HepG2 (cell line): ENCODE results near the gene UQCRC2. TPM values are rescaled to one million over a fixed set of nuclear protein-coding genes. Genes with fewer than 3 reads are reported as not detected.
A peak's percentile ranks its signal among the peaks of the same experiment; 100 is the strongest.

Experiments
- ATF7 ChIP-seq, 2 experiments: fragments of 450-650 bp in 1 of 2; sonication (generic) in 1 of 2; formaldehyde crosslinking in 1 of 2; IDR thresholded peaks; 2 replicates each; pipeline versions ENCODE4 v1.4.0 to v1.6.1; 2016 to 2020; ENCODE audit warnings: antibody characterized with exemption in 1 of 2, mild to moderate bottlenecking in 1 of 2, missing genetic modification reagents in 1 of 2
- CEBPB ChIP-seq: IDR thresholded peaks from 2 replicates; pipeline ENCODE4 v1.6.1; 2011; ENCODE audit warnings: low read depth, low read length, improper control_type of control experiment, borderline replicate concordance
- DNMT3B ChIP-seq: conservative IDR thresholded peaks from 2 replicates; pipeline ENCODE4 v1.6.1; 2016; ENCODE audit warnings: missing biosample characterization, control low read depth
- FIP1L1 ChIP-seq: fragments of 200-400 bp; formaldehyde crosslinking; IDR thresholded peaks from 2 replicates; pipeline ENCODE4 v1.6.1; 2018; ENCODE audit warnings: low read depth, mild to moderate bottlenecking, low read length, moderate library complexity, borderline replicate concordance; ENCODE audit not compliant: insufficient read depth
- HIC2 ChIP-seq: sonication (generic); formaldehyde crosslinking; IDR thresholded peaks from 2 replicates; pipeline ENCODE4 v1.9.0; 2022; ENCODE audit warnings: low read depth, missing genetic modification reagents
- KDM2A ChIP-seq: sonication (generic); formaldehyde crosslinking; IDR thresholded peaks from 2 replicates; pipeline ENCODE4 v1.4.0; 2020; ENCODE audit warnings: low read depth, missing genetic modification reagents, borderline replicate concordance
- NBN ChIP-seq: fragments of 450-650 bp; conservative IDR thresholded peaks from 2 replicates; pipeline ENCODE4 v1.6.1; 2017
- POLR2G ChIP-seq: fragments of 200-400 bp; formaldehyde crosslinking; IDR thresholded peaks from 2 replicates; pipeline ENCODE4 v1.6.1; 2018; ENCODE audit warnings: mild to moderate bottlenecking, low read depth, low read length, moderate library complexity
- REST ChIP-seq, 2 experiments: IDR thresholded peaks; 2 replicates each; pipeline ENCODE4 v1.6.1; 2011 to 2012; ENCODE audit warnings: low read length in 2 of 2, borderline replicate concordance in 1 of 2, low read depth in 1 of 2, mild to moderate bottlenecking in 1 of 2, moderate library complexity in 1 of 2
- THAP11 ChIP-seq: IDR thresholded peaks from 2 replicates; pipeline ENCODE4 v1.6.1; 2016; ENCODE audit warnings: missing biosample characterization, missing genetic modification reagents
- ZBTB33 ChIP-seq: sonication (generic); formaldehyde crosslinking; IDR thresholded peaks from 2 replicates; pipeline ENCODE4 v1.4.0; 2020; ENCODE audit warnings: missing genetic modification reagents
- ZNF383 ChIP-seq: sonication (generic); formaldehyde crosslinking; IDR thresholded peaks from 2 replicates; pipeline ENCODE4 v1.4.0; 2020; ENCODE audit warnings: missing genetic modification reagents, mild to moderate bottlenecking, borderline replicate concordance
- ZNF552 ChIP-seq: sonication (generic); formaldehyde crosslinking; IDR thresholded peaks from 2 replicates; pipeline ENCODE4 v1.9.0; 2022; ENCODE audit warnings: missing genetic modification reagents, mild to moderate bottlenecking, borderline replicate concordance
- ZNF766 ChIP-seq: sonication (generic); formaldehyde crosslinking; IDR thresholded peaks from 2 replicates; pipeline ENCODE4 v1.5.0; 2020; ENCODE audit warnings: missing genetic modification reagents, borderline replicate concordance
- ZNF777 ChIP-seq: sonication (generic); formaldehyde crosslinking; IDR thresholded peaks from 2 replicates; pipeline ENCODE4 v1.4.0; 2020; ENCODE audit warnings: missing genetic modification reagents
- ZSCAN5A ChIP-seq: sonication (generic); formaldehyde crosslinking; IDR thresholded peaks from 2 replicates; pipeline ENCODE4 v1.8.0; 2022; ENCODE audit warnings: mild to moderate bottlenecking, missing genetic modification reagents, borderline replicate concordance
- polyA plus RNA-seq, 8 experiments: library from polyadenylated mRNA; depleted of rRNA in 3 of 8; stranded (reverse) in 7 of 8; unstranded in 1 of 8; fragments of >200 nt; fragmentation: Illumina TruSeq in 4 of 8; extraction: Trizol in 4 of 8; gene quantifications; 2 replicates each; pipeline versions ENCODE4 v1.2.1 to v1.2.3, GENCODE V29; 2011 to 2016; ENCODE audit warnings: low read depth in 4 of 8, missing spikeins in 1 of 8, mixed read lengths in 1 of 8; ENCODE audit not compliant: insufficient read depth in 1 of 8
- total RNA-seq, 5 experiments: library from RNA; depleted of rRNA; stranded (reverse); fragments of >200 nt; fragmentation: Illumina TruSeq; extraction: Trizol; gene quantifications; 2 replicates each; pipeline ENCODE4 v1.2.3, GENCODE V29; 2016; ENCODE audit warnings: low read depth in 1 of 5

Gene UQCRC2
- total and polyA plus RNA-seq, 2 of the 13 experiments (the other 11 are each of a cell fraction or from before 2014, with no cell fraction given), result 442 to 536 TPM

GRCh38 chr16:22007509-22008214 is 54.5 kb downstream of the UQCRC2 start, which contains the start of gene MOSMO (continued):
- TF ChIP-seq REST (IDR thresholded peaks at IDR 0.05; ENCODE audit: borderline replicate concordance in 1 of 2, low read depth in 1 of 2, low read length in 2 of 2), result peak; percentile 44 to 90
- TF ChIP-seq ZNF766 (CRISPR knock-in tag), result no peak
- no peak for TF ChIP-seq NBN
- 0 out of 2 replicates have a peak, but pooled peaks have one; percentile 0 for TF ChIP-seq HIC2 (CRISPR knock-in tag)
- peak; percentile 76 for TF ChIP-seq KDM2A (CRISPR knock-in tag)
- TF ChIP-seq ZSCAN5A (CRISPR knock-in tag), result no peak
- no peak for TF ChIP-seq ATF7 (IDR thresholded peaks at IDR 0.05)
- no peak for TF ChIP-seq ATF7 (CRISPR knock-in tag; IDR thresholded peaks at IDR 0.05)
- TF ChIP-seq ZNF777 (CRISPR knock-in tag), result no peak; the same call in 1 of the 2 replicates
- peak; percentile 62 for TF ChIP-seq THAP11 (CRISPR knock-in tag)
- TF ChIP-seq ZBTB33, result no peak
- TF ChIP-seq DNMT3B, result 0 out of 2 replicates have a peak, but pooled peaks have one; percentile 67
- peak; percentile 92 for TF ChIP-seq POLR2G
- no peak for TF ChIP-seq ZNF383 (CRISPR knock-in tag)
- TF ChIP-seq FIP1L1, result no peak
- TF ChIP-seq ZNF552 (CRISPR knock-in tag), result no peak
- TF ChIP-seq CEBPB, result peak; percentile 90
